Gastrocnemius medialis (tissue), 4 donors: ENCODE data around the gene PJVK.

ENCODE experiments used
- POLR2A ChIP-seq, 2 donors: fragments of 450-650 bp; IDR thresholded peaks; one replicate each; pipeline ENCODE4 v1.6.1; 2017; ENCODE audit warnings: antibody characterized with exemption in 2 of 2, mild to moderate bottlenecking in 2 of 2, moderate library complexity in 2 of 2
- TF ChIP-seq, protein P1 (sequence below), 5 experiments: fragments of 450-650 bp in 3 of 5; fragments of 200-600 bp in 2 of 5; sonication (generic) in 2 of 5; IDR thresholded peaks in 4 of 5; conservative IDR thresholded peaks in 1 of 5; 1 replicate in 4 of 5; 2 replicates in 1 of 5; pipeline ENCODE4 v1.5.1; 2016 to 2019; ENCODE audit warnings: antibody characterized with exemption in 5 of 5, mild to moderate bottlenecking in 3 of 5, moderate library complexity in 3 of 5

DNA sequence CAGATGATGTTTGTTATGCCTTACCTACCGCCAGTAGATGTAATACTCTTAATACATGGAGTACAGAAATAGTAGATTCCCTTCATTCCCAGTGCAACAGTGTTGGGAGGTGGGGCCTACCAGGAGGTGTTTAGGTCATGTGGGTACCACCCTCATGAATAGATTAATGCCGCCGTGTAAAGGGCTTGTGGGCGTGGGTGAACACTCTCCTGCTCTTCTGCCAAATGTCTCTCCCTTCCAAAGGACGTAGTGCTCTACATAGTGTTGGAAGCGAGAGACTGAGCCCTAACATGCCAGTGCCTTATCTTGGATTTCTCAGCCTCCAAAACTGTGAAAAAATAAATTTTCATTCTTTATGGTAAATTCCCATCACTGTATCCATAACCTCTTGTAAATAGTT lies 59.2 kb downstream of the PJVK start:
- TF ChIP-seq, protein P1, sequence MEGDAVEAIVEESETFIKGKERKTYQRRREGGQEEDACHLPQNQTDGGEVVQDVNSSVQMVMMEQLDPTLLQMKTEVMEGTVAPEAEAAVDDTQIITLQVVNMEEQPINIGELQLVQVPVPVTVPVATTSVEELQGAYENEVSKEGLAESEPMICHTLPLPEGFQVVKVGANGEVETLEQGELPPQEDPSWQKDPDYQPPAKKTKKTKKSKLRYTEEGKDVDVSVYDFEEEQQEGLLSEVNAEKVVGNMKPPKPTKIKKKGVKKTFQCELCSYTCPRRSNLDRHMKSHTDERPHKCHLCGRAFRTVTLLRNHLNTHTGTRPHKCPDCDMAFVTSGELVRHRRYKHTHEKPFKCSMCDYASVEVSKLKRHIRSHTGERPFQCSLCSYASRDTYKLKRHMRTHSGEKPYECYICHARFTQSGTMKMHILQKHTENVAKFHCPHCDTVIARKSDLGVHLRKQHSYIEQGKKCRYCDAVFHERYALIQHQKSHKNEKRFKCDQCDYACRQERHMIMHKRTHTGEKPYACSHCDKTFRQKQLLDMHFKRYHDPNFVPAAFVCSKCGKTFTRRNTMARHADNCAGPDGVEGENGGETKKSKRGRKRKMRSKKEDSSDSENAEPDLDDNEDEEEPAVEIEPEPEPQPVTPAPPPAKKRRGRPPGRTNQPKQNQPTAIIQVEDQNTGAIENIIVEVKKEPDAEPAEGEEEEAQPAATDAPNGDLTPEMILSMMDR (IDR thresholded peaks at IDR 0.05 in 4 of 5, conservative IDR thresholded peaks at IDR 0.05 in 1 of 5), result no peak
- TF ChIP-seq POLR2A (IDR thresholded peaks at IDR 0.05), result no peak
